ENCODE data around the gene PINLYP.

DNA sequence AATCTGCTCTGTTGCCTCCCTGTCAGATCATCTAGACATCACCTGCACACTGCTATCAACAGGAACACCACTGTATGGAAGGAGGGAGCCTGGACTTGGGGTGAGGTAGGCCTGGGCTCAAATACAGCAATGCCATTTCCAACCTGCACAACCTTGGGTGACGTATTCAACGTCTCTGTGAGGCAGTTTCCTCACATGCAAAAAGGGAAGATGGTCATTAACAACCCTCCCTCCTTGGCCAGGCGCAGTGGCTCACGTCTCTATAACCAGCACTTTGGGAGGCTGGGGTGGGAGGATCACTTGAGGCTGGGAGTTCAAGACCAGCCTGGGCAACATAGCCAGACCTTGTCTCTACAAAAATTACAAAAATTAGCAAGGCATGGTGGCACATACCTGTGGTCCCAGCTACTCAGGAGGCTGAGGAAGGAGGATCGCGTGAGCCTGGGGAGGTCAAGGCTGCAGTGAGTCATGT lies 13.3 kb upstream of the PINLYP start:
- TF ChIP-seq, protein P1, sequence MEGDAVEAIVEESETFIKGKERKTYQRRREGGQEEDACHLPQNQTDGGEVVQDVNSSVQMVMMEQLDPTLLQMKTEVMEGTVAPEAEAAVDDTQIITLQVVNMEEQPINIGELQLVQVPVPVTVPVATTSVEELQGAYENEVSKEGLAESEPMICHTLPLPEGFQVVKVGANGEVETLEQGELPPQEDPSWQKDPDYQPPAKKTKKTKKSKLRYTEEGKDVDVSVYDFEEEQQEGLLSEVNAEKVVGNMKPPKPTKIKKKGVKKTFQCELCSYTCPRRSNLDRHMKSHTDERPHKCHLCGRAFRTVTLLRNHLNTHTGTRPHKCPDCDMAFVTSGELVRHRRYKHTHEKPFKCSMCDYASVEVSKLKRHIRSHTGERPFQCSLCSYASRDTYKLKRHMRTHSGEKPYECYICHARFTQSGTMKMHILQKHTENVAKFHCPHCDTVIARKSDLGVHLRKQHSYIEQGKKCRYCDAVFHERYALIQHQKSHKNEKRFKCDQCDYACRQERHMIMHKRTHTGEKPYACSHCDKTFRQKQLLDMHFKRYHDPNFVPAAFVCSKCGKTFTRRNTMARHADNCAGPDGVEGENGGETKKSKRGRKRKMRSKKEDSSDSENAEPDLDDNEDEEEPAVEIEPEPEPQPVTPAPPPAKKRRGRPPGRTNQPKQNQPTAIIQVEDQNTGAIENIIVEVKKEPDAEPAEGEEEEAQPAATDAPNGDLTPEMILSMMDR (IDR thresholded peaks at IDR 0.05): no peak
- TF ChIP-seq POLR2A (IDR thresholded peaks at IDR 0.05): no peak

Data from lower leg skin (tissue), 3 donors.